GM21786 (cell line): ENCODE measurements around the gene DCLK1.

Experiments used
- ATAC-seq: cut with Tn5 transposase; IDR thresholded peaks from one replicate; pipeline ENCODE4 v1.9.1; 2021; ENCODE audit not compliant: unreplicated experiment

DCLK1 gene

GRCh38 chr13:35765941-35766340, 365.2 kb downstream of the DCLK1 start:
- no peak for ATAC-seq

GRCh38 chr13:35765366-35765765, 365.8 kb downstream of the DCLK1 start:
- ATAC-seq, result no peak

GRCh38 chr13:35764326-35765015, 366.7 kb downstream of the DCLK1 start:
- no peak for ATAC-seq

DNA sequence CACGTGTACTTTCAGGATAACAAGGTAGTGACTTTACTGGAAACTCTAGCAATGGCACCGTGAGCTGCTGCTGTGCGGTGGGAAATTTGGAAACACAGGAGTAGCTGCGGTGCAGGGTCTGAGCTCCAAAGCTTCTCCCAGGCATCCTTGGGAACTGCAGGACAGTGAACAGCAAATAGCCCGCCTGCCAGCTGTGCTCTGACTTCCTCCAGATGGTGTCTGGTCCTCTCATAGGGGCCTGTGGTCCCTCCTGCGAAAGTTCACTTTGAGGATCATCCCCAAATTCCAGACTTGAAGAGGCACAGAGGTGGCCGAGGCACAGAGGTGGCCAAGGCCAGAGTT, 367.4 kb downstream of the DCLK1 start:
- ATAC-seq, result no peak

DNA sequence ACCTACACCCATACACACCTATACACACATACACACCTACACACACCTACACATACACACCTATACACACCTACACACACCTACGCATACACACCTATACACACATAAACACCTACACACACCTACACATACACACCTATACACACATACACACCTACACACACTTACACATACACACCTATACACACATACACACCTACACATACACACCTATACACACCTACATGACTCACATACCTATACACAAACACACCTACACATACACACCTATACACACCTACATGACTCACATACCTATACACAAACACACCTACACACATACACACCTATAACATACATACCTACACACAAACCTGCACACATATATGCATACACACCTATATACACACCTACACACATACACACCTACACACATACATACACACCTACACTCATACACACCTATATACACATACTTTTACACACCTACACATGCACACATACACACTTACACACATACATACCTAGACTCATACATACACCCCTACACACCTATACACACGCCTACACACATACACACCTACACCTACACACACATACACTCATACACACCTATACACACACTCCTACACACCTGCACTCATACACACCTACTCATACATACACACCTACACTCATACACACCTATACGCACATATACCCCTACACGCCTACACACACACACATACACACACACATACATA, 368.0 kb downstream of the DCLK1 start:
- no peak for ATAC-seq

- ATAC-seq, result no peak
These were observed 369.5 kb downstream of the DCLK1 start for GRCh38 chr13:35761440-35762252.

DNA sequence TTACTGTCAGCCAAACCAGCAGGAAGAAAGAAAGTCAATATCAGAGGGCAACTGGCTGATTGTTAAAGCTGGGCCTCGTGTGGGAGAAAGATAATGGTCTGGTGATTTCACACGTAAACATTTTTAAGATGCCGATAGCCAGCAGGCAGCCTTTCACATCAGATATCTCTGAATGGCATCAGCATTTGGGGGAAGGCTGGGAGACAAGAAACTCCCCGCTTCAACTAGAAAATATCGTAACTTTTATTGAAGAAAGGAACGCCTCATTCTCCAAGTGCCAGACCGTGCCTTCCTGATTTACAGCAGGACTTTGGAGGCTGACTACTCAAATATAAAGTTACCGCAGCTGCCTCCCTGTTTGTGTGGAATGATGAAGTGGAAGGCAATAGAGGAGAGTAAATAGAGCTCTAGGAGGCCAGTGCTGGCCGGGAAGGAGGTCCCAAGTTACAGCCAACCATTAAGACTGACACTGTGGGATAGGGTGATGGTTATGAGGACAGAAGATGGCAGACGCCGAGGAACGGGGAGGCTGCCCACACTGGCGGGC, 370.4 kb downstream of the DCLK1 start:
- no peak for ATAC-seq

GRCh38 chr13:35747594-35747993, 383.6 kb downstream of the DCLK1 start:
- no peak for ATAC-seq

GRCh38 chr13:35744566-35745178, 386.5 kb downstream of the DCLK1 start:
- ATAC-seq, result no peak

- no peak for ATAC-seq
These were observed 387.0 kb downstream of the DCLK1 start for GRCh38 chr13:35744144-35744543.

DNA sequence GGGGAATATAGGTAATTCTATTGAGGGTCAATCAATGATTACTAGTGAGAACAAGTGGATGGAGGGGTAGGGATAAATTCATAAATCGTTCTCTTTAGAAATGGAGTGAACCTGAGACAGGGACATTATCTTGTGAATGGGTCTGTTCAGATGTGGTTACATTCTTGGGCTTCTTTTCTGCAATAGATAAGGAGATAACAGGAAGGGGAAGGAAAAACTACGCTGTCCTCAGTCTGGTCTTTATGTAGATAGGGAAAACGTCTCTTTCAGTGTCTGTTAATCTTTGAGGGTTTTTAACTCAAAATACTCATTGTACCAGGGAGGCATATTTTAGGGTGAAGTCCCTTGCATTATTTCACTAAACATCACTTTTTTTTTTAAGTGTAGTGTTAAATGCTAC, 388.0 kb downstream of the DCLK1 start:
- no peak for ATAC-seq

DNA sequence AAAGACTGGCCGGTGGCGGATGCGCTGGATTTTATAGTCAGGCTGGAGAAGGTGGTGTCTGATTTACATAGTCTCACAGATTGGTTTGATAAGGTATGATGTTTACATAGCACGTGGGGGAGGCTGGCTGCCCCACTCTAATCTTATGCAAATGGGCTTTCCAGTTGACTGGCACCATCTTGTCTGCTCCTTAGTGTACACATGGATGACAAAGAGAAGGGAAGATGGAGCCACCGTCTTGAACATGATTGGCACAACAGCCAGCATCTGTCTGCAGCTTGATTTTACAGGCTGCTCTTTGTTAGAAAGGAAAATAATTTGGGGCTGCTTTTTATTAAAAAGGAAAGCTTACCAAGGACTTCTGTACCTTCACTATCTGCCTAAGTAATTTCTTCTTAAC, 389.5 kb downstream of the DCLK1 start:
- no peak for ATAC-seq

GRCh38 chr13:35736876-35737275, 394.3 kb downstream of the DCLK1 start:
- no peak for ATAC-seq

- ATAC-seq, result no peak
These were observed 397.4 kb downstream of the DCLK1 start for GRCh38 chr13:35733827-35734226.

DNA sequence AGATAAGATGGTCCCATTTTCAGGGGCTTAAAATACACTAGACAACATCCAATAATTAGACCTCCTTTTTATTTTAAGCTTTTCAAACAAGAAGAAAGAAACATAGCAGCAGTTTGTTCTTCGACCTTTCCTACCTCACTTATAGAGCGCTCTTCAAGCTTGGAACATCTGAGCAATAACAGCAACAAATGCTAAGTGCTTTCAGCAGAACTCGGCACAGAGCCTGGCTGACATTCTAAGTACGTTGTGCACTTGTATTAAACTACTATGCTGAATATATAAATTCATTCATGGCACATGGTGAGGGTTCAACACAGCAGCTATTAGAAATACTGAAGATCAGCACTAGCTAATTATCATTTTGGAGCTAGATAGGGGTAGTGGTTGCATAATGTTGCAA, 398.6 kb downstream of the DCLK1 start:
- ATAC-seq, result no peak

DNA sequence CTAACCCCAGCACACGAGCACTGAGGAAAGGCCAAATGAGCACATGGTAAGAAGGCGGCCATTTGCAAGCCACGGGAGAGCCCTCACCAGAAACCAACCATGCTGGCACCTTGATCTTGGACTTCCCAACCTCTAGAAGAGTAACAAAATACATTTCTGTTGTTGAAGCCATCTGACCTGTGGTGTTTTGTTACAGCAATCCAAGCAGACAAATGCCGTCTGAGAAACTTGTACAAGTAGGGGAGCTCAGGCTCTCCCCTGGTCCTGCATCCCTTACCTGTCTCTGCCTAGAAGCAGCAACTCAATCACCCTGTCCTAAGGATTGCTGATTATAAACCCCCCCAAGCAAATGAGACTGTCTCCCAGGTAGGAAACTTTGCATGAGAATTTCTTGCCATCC, 399.7 kb downstream of the DCLK1 start:
- no peak for ATAC-seq

GRCh38 chr13:35729926-35730627, 401.1 kb downstream of the DCLK1 start:
- peak; percentile 84 for ATAC-seq

GRCh38 chr13:35727881-35728280, 403.3 kb downstream of the DCLK1 start:
- no peak for ATAC-seq

DNA sequence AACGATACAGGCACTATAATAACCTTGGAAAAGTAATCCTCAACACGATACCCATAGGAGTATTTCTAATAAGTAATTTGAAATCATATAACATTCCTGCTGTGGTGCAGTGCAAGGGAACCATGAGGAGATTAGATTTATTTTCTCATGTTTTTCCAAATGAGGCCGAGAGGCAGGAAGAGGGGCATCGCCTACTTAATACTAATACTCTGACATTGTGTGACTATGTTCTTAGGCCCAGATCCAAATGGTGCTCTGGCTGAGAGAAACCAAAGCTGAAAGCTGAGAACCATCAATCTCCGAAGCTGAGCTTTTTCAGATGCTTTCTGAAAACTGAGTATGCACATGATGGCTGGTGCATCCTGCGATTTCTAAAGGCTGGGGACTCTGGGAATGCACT, 406.7 kb downstream of the DCLK1 start:
- ATAC-seq, result no peak

DNA sequence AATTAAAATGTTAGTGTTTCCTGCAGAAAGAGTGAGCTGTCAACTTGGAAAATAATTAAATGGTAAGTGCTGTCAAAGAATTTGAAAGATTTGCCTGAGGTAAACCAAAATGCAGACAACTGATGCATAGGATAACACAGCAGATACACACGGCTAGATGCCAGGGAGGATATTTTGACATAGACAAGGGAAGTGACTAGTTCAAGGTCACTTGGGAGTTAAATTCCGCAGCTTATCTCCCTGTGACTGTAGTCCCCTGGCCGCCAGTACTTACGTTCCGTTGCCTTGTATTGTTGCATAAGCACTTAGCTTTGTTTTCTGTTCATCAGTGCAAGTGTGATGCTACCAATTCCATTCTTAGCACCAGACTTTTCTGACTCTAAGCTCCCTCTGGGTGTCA, 407.4 kb downstream of the DCLK1 start:
- no peak for ATAC-seq

GRCh38 chr13:35723053-35723461, 408.1 kb downstream of the DCLK1 start:
- no peak for ATAC-seq
